Activated CD8-positive, alpha-beta memory T cell treated with anti-CD3 and anti-CD28 coated beads for 24 hours (primary cell): Measurements from ENCODE around the gene CD81.

ENCODE experiments used
- DNase-seq: peaks from one replicate; pipeline ENCODE4 v3.0.0-alpha.2; 2020

The CD81 gene

GRCh38 chr11:2408671-2409070, 31.6 kb downstream of the CD81 start:
- no peak for DNase-seq

- no peak for DNase-seq
Observed at GRCh38 chr11:2409126-2409525, 32.0 kb downstream of the CD81 start.

- DNase-seq, result no peak
Observed at GRCh38 chr11:2409611-2410468, 32.7 kb downstream of the CD81 start.

- DNase-seq, result no peak
Observed at GRCh38 chr11:2410616-2411015, 33.5 kb downstream of the CD81 start.

GRCh38 chr11:2411446-2412305, 34.6 kb downstream of the CD81 start:
- DNase-seq, result no peak

- no peak for DNase-seq
Observed at GRCh38 chr11:2412323-2412722, 35.2 kb downstream of the CD81 start.

GRCh38 chr11:2413742-2414579, 36.9 kb downstream of the CD81 start:
- no peak for DNase-seq

- DNase-seq, result no peak
Observed at GRCh38 chr11:2414616-2415015, 37.5 kb downstream of the CD81 start.

- DNase-seq, result no peak
Observed at GRCh38 chr11:2415171-2415570, 38.1 kb downstream of the CD81 start.

GRCh38 chr11:2415601-2416380, 38.7 kb downstream of the CD81 start:
- no peak for DNase-seq

- DNase-seq, result no peak
Observed at GRCh38 chr11:2416765-2417164, 39.7 kb downstream of the CD81 start.

- DNase-seq, result no peak
Observed at GRCh38 chr11:2417856-2418692, 41.0 kb downstream of the CD81 start.

GRCh38 chr11:2418693-2419360, 41.7 kb downstream of the CD81 start:
- DNase-seq, result no peak

GRCh38 chr11:2419638-2420501, 42.8 kb downstream of the CD81 start:
- peak; percentile 83 for DNase-seq

- peak; percentile 89 for DNase-seq
Observed at GRCh38 chr11:2420502-2421225, 43.6 kb downstream of the CD81 start.

GRCh38 chr11:2421226-2421994, 44.3 kb downstream of the CD81 start:
- DNase-seq, result no peak

GRCh38 chr11:2421996-2422395, 44.9 kb downstream of the CD81 start:
- no peak for DNase-seq
